Subcutaneous adipose tissue (tissue), 4 donors: ENCODE data around the gene SLFN5. TPM values are rescaled to one million over a fixed set of nuclear protein-coding genes. Genes with fewer than 3 reads are reported as not detected.

Experiments
- total RNA-seq, 4 donors: library from RNA; depleted of rRNA; stranded (reverse); fragments of >200 nt; gene quantifications; one replicate each; pipeline ENCODE4 v1.1.0, GENCODE V29; 2016
- TF ChIP-seq, protein P1 (sequence below): fragments of 450-650 bp; IDR thresholded peaks from one replicate; pipeline ENCODE4 v1.5.1; 2016; ENCODE audit warnings: low read depth, mild to moderate bottlenecking, control low read depth, antibody characterized with exemption, moderate library complexity

The SLFN5 gene
- total RNA-seq, 4 donors from 2014 or later, result 38.8 to 55.6 (median 39.2) TPM

DNA sequence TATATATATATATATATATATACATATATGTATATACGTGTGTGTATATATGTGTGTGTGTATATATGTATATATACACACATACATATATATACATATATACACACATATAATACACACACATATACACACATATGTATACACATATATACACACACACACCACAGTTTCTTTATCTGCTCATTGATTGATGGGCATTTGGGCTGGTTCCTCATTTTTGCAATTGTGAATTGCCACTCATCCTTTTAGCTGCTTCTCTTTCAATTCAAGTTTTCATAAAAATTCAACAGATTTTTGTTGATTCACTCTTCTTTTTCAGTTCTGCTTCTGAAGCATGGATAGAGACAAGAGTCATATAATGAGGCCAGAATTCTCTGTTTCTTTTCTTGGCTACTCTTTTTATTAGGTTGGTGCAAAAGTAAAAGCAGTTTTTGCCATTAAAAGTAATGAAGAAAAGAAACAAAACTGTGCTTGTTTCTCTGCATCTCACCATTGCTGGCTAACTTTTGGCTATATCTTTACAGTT is 44.5 kb downstream of the SLFN5 start:
- TF ChIP-seq, protein P1, sequence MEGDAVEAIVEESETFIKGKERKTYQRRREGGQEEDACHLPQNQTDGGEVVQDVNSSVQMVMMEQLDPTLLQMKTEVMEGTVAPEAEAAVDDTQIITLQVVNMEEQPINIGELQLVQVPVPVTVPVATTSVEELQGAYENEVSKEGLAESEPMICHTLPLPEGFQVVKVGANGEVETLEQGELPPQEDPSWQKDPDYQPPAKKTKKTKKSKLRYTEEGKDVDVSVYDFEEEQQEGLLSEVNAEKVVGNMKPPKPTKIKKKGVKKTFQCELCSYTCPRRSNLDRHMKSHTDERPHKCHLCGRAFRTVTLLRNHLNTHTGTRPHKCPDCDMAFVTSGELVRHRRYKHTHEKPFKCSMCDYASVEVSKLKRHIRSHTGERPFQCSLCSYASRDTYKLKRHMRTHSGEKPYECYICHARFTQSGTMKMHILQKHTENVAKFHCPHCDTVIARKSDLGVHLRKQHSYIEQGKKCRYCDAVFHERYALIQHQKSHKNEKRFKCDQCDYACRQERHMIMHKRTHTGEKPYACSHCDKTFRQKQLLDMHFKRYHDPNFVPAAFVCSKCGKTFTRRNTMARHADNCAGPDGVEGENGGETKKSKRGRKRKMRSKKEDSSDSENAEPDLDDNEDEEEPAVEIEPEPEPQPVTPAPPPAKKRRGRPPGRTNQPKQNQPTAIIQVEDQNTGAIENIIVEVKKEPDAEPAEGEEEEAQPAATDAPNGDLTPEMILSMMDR, result no peak

- TF ChIP-seq, protein P1, result no peak
Measured at GRCh38 chr17:35289222-35289621, 46.4 kb downstream of the SLFN5 start.

- TF ChIP-seq, protein P1, result no peak
Measured at GRCh38 chr17:35291802-35292201, 48.9 kb downstream of the SLFN5 start.

- TF ChIP-seq, protein P1, result no peak
Measured at GRCh38 chr17:35293151-35293847, 50.4 kb downstream of the SLFN5 start.

DNA sequence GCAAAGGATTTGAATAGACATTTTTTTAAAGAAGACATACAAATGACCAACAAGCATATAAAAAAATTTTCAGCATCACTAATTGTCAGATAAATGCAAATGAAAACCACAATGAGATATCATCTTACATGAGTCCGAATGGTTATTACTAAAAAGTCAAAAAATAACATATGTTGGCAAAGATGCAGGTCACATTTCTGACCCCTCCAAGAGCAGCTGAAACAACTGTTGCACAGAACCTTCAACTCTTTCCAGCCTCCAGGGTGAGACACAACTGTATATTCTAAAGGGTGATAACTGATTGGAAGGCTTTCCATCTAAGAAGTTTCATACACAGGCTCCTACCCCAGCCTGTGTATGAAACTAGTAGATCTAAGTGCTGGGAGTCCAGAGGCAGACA is 51.9 kb downstream of the SLFN5 start:
- TF ChIP-seq, protein P1, result no peak

DNA sequence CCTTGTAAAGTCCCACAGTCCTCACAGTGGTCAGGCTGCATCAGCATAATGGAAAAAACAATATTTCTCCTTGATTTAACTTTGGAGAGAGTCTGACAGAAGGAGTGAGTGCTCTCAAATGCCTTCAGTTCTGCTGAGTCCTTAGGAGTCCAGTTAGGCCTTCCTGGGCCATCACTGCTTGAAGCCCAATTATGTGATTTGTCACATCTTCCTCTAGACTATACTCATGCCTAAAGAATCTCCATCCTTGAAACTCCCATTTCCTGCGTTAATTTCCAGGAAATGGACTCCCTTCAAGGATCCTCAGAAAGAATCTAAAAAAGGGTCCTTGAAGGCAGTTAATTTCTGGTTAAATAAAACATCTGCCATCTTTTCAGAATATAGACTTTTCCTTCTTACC is 52.8 kb downstream of the SLFN5 start:
- TF ChIP-seq, protein P1, result no peak

DNA sequence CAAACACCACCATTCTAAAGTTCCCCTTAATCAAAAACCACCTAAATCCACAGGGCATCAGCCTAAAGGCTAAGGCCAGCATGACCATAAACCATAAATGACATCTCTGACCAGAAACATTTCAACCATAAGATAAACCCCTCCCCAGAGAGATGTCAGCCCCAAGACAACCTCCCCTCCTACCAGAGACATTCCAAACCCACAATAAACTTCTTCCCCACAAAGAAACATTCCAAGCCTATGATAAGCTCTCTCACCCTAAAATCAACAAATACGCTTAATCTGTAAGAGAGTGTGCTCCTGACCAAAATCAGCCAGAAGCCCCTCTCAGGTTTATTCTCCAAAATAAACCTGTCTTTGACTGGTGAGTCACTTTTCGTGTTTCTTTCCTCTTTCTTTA is 54.8 kb downstream of the SLFN5 start:
- TF ChIP-seq, protein P1, result no peak
